Measurements from ENCODE around the gene PLP2. TPM values are rescaled to one million over a fixed set of nuclear protein-coding genes. Genes with fewer than 3 reads are reported as not detected.

Gene PLP2
- total RNA-seq, 2 donors from 2014 or later: 157 to 227 TPM

DNA sequence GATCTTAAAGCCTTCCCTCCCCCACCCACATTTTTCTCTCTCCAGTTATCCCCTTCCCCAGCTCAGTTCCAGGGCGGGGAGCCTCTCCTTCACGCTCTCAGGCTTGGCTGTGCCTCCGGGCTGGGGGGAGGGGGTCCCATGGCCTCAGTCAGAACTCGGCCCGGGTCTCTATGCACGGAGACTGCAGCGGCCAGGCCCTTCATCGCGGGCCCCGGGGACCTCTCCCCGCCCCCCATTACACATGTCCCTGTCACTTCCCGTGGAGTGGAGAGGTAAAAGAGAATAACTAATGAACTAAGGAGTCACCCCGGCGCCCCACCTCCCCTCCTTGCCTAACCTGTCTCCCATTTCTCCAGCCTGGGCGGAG lies 15.3 kb downstream of the PLP2 start:
- H3K27me3 ChIP-seq: no peaks in the 10 kb centered on the region
- H3K27ac ChIP-seq: no peak overlapping the region
- H3K9ac ChIP-seq (ENCODE audit: low read depth in 2 of 2, low read length in 2 of 2): no peak overlapping the region
- no peaks in the 10 kb centered on the region for H3K36me3 ChIP-seq
- intact Hi-C loops (cut with DNase I): no loop called here
- no peak overlapping the region for H3K4me3 ChIP-seq
- no peak for DNase-seq
- no peaks in the 10 kb centered on the region for H3K4me1 ChIP-seq
- TF ChIP-seq CTCF (IDR thresholded peaks at IDR 0.05): no peak
- no peaks in the 10 kb centered on the region for H3K9me3 ChIP-seq

- DNase-seq: no peak
- Histone ChIP-seq H3K4me3 (no peak overlapping the region), H3K27ac (no peak overlapping the region), H3K27me3 (no peaks in the 10 kb centered on the region), H3K4me1 (no peaks in the 10 kb centered on the region), H3K9me3 (no peaks in the 10 kb centered on the region), H3K36me3 (no peaks in the 10 kb centered on the region), H3K9ac (ENCODE audit: low read depth in 2 of 2, low read length in 2 of 2) (no peak overlapping the region)
- no peak for TF ChIP-seq CTCF (IDR thresholded peaks at IDR 0.05)
- intact Hi-C loops (cut with DNase I): no loop called here
Measured at GRCh38 chrX:49187526-49187925, 15.8 kb downstream of the PLP2 start.

- no peak for DNase-seq
- no peaks in the 10 kb centered on the region for H3K4me1 ChIP-seq
- no peak overlapping the region for H3K27ac ChIP-seq
- intact Hi-C loops (cut with DNase I): no loop called here
- H3K36me3 ChIP-seq: no peaks in the 10 kb centered on the region
- no peak for TF ChIP-seq CTCF (IDR thresholded peaks at IDR 0.05)
- H3K9me3 ChIP-seq: no peaks in the 10 kb centered on the region
- no peak overlapping the region for H3K9ac ChIP-seq (ENCODE audit: low read depth in 2 of 2, low read length in 2 of 2)
- H3K4me3 ChIP-seq: no peak overlapping the region
- H3K27me3 ChIP-seq: no peaks in the 10 kb centered on the region
Measured at GRCh38 chrX:49188468-49189076, 16.9 kb downstream of the PLP2 start.

DNA sequence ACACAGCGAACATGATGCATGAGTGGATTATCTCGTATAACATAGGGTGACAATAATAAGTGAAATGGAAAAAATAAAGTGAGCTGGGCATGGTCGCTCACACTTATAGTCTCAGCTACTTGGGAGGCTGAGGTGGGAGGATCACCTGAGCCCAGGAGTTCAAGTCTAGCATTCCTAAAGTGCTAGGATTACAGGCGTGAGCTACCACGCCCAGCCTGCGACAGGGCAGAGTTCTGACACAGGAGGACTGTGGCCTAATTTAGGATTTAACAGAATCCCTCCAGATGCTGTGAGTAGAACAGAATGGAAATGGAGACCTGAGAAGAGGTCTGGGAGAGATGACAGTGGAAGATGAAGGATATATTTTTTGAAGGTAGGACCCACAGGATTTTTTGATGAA lies 17.9 kb downstream of the PLP2 start:
- Histone ChIP-seq H3K27me3 (no peaks in the 10 kb centered on the region), H3K4me1 (no peaks in the 10 kb centered on the region), H3K9me3 (no peaks in the 10 kb centered on the region), H3K9ac (ENCODE audit: low read depth in 2 of 2, low read length in 2 of 2) (peak overlapping the region in 1 of 2 donors; percentile 9), H3K27ac (peak overlapping the region; percentile 75), H3K36me3 (no peaks in the 10 kb centered on the region), H3K4me3 (peak overlapping the region; percentile 35)
- intact Hi-C loops (cut with DNase I): no loop called here
- no peak for TF ChIP-seq CTCF (IDR thresholded peaks at IDR 0.05)
- DNase-seq: no peak

GRCh38 chrX:49190821-49191573 lies 19.3 kb downstream of the PLP2 start:
- H3K27me3 ChIP-seq: no peaks in the 10 kb centered on the region

More at GRCh38 chrX:49190821-49191573, 19.3 kb downstream of the PLP2 start:
- Histone ChIP-seq H3K4me3 (peak overlapping the region; percentile 57), H3K9me3 (no peaks in the 10 kb centered on the region), H3K9ac (ENCODE audit: low read depth in 2 of 2, low read length in 2 of 2) (peak overlapping the region; percentile 65 to 74), H3K36me3 (no peaks in the 10 kb centered on the region), H3K27ac (peak overlapping the region; percentile 86), H3K4me1 (no peaks in the 10 kb centered on the region)
- intact Hi-C loops (cut with DNase I): no loop called here
- DNase-seq: peak; percentile 92
- TF ChIP-seq CTCF (IDR thresholded peaks at IDR 0.05): no peak
